ENCODE measurements around the gene FCSK. TPM values are rescaled to one million over a fixed set of nuclear protein-coding genes. Genes with fewer than 3 reads are reported as not detected.

FCSK gene
- total and polyA plus RNA-seq, 2 of the 13 experiments (the other 11 are each of a cell fraction or from before 2014, with no cell fraction given), result 9.1 to 19.2 TPM

GRCh38 chr16:70510216-70510615 is 55.8 kb downstream of the FCSK start:
- ChIA-PET CTCF (ENCODE audit: low intra/inter-chr PET ratio, low total read pairs) (no interaction called here), POLR2A (no interaction called here)
- in situ Hi-C loops (cut with HindIII; ENCODE audit: extremely low pct_ligation_motif_present, low pct_unique_long_range_greater_than_20kb), result loop anchor here (5.0 kb wide), 1 partner anchor 48 kb away; no protein-coding TSS in a partner anchor
- Histone ChIP-seq H3K4me3 (replicated peaks in 1 of 3; ENCODE audit: insufficient read depth in 1 of 3, low read depth in 2 of 3, low read length in 3 of 3) (no peak overlapping the region), H3K9ac (ENCODE audit: insufficient read depth, low read depth, low read length) (no peak overlapping the region), H3K27me3 (ENCODE audit: control insufficient read depth in 1 of 2, insufficient read depth in 2 of 2, low read length in 2 of 2) (no peaks in the 10 kb centered on the region), H3K4me1 (ENCODE audit: insufficient read depth, low read length) (peaks cover 9% of the 10 kb centered on the region), H3K4me2 (ENCODE audit: low read depth, low read length) (no peak overlapping the region), H2AFZ (ENCODE audit: low read length) (no peak overlapping the region), H3K9me3 (ENCODE audit: low read length) (no peaks in the 10 kb centered on the region), H3K79me2 (ENCODE audit: insufficient read depth, low read length) (no peaks in the 10 kb centered on the region), H4K20me1 (ENCODE audit: insufficient read depth, low read length) (no peaks in the 10 kb centered on the region), H3K36me3 (replicated peaks in 1 of 2; ENCODE audit: control insufficient read depth in 1 of 2, insufficient read depth in 2 of 2, low read length in 2 of 2) (peaks cover 27 to 71% of the 10 kb centered on the region in 2 experiments), H3K27ac (ENCODE audit: extremely low read length, insufficient read depth, low read length) (no peak overlapping the region)
- no peak for FAIRE-seq
- no peak for DNase-seq (ENCODE audit: low spot score)
- intact Hi-C loops (cut with micrococcal nuclease; ENCODE audit: unreplicated experiment), result no loop called here
- WGBS (ENCODE audit: low lambda C conversion rate), result 90% methylated on average over 3 of the region's 3 CpGs
- peak; percentile 30; the same call in 1 of the 3 replicates for ATAC-seq
- BruUV-seq (replicated peaks), result no TSS peak
- TF ChIP-seq ZNF770 (CRISPR knock-in tag; IDR thresholded peaks at IDR 0.05) (peak; percentile 71), ZNF761 (CRISPR knock-in tag; conservative IDR thresholded peaks at IDR 0.05) (0 out of 2 replicates have a peak, but pooled peaks have one; percentile 61), BHLHE40 (IDR thresholded peaks at IDR 0.05; ENCODE audit: low read length) (no peak)

- no TSS peak for BruUV-seq (replicated peaks)
- Histone ChIP-seq H3K4me2 (ENCODE audit: low read depth, low read length) (no peak overlapping the region), H2AFZ (ENCODE audit: low read length) (no peak overlapping the region), H3K27me3 (ENCODE audit: control insufficient read depth in 1 of 2, insufficient read depth in 2 of 2, low read length in 2 of 2) (no peaks in the 10 kb centered on the region), H4K20me1 (ENCODE audit: insufficient read depth, low read length) (no peaks in the 10 kb centered on the region), H3K79me2 (ENCODE audit: insufficient read depth, low read length) (no peaks in the 10 kb centered on the region), H3K4me3 (replicated peaks in 1 of 3; ENCODE audit: insufficient read depth in 1 of 3, low read depth in 2 of 3, low read length in 3 of 3) (no peak overlapping the region), H3K9me3 (ENCODE audit: low read length) (no peaks in the 10 kb centered on the region), H3K9ac (ENCODE audit: insufficient read depth, low read depth, low read length) (no peak overlapping the region), H3K4me1 (ENCODE audit: insufficient read depth, low read length) (peaks cover 9% of the 10 kb centered on the region), H3K36me3 (replicated peaks in 1 of 2; ENCODE audit: control insufficient read depth in 1 of 2, insufficient read depth in 2 of 2, low read length in 2 of 2) (peaks cover 31 to 80% of the 10 kb centered on the region in 2 experiments), H3K27ac (ENCODE audit: extremely low read length, insufficient read depth, low read length) (no peak overlapping the region)
- in situ Hi-C loops (cut with HindIII; ENCODE audit: extremely low pct_ligation_motif_present, low pct_unique_long_range_greater_than_20kb), result loop anchor here (5.0 kb wide), 1 partner anchor 50 kb away; no protein-coding TSS in a partner anchor
- ATAC-seq (no peak), DNase-seq (ENCODE audit: low spot score) (no peak), FAIRE-seq (no peak)
- intact Hi-C loops (cut with micrococcal nuclease; ENCODE audit: unreplicated experiment), result no loop called here
- CTCF ChIA-PET (ENCODE audit: low intra/inter-chr PET ratio, low total read pairs), result no interaction called here
- POLR2A ChIA-PET, result no interaction called here
- WGBS (ENCODE audit: low lambda C conversion rate), result 100% methylated on average over 1 of the region's 1 CpG
- TF ChIP-seq THRA (CRISPR knock-in tag; IDR thresholded peaks at IDR 0.05; ENCODE audit: borderline replicate concordance), result no peak
- TF ChIP-seq GLI4 (CRISPR knock-in tag; IDR thresholded peaks at IDR 0.05; ENCODE audit: borderline replicate concordance), result no peak
- no peak for TF ChIP-seq ZNF615 (CRISPR knock-in tag; IDR thresholded peaks at IDR 0.05; ENCODE audit: borderline replicate concordance)
- no peak for TF ChIP-seq ZNF362 (CRISPR knock-in tag; IDR thresholded peaks at IDR 0.05; ENCODE audit: borderline replicate concordance)
- TF ChIP-seq EED (CRISPR knock-in tag; IDR thresholded peaks at IDR 0.05), result no peak
- TF ChIP-seq ZNF280B (CRISPR knock-in tag; IDR thresholded peaks at IDR 0.05; ENCODE audit: borderline replicate concordance), result no peak
- no peak for TF ChIP-seq FOXP1 (IDR thresholded peaks at IDR 0.05)
- no peak for TF ChIP-seq FOXP1 (CRISPR knock-in tag; IDR thresholded peaks at IDR 0.05)
- TF ChIP-seq SOX13 (IDR thresholded peaks at IDR 0.05), result no peak
- no peak for TF ChIP-seq SOX13 (CRISPR knock-in tag; conservative IDR thresholded peaks at IDR 0.05 in 1 of 2, IDR thresholded peaks at IDR 0.05 in 1 of 2)
Observed at GRCh38 chr16:70511833-70512232, 57.4 kb downstream of the FCSK start.

Data from HepG2 (cell line).